Esophagus squamous epithelium (tissue), 5 donors: ENCODE data around the gene GALNS. TPM values are rescaled to one million over a fixed set of nuclear protein-coding genes. Genes with fewer than 3 reads are reported as not detected.

Experiments used
- DNase-seq: peaks from one replicate; lab custom pipeline; 2025; lab: John Stamatoyannopoulos, UW
- H3K27ac ChIP-seq, 4 donors: fragments of 200-600 bp; sonication (generic); one replicate each; pipeline ENCODE4 v1.5.1; 2016 to 2019; ENCODE audit warnings: mild to moderate bottlenecking in 1 of 4
- H3K27me3 ChIP-seq, 4 donors: fragments of 200-600 bp; sonication (generic); 1 replicate in 3 of 4; 2 replicates in 1 of 4; pipeline versions ENCODE4 v1.5.1 to v1.6.0; 2017 to 2021; ENCODE audit warnings: antibody characterized with exemption in 1 of 4
- H3K36me3 ChIP-seq, 3 donors: fragments of 200-600 bp; sonication (generic); one replicate each; pipeline ENCODE4 v1.5.1; 2016 to 2019
- H3K4me1 ChIP-seq, 3 donors: fragments of 200-600 bp; sonication (generic); one replicate each; pipeline ENCODE4 v1.5.1; 2017 to 2019
- H3K4me3 ChIP-seq, 4 donors: fragments of 200-600 bp; sonication (generic); 1 replicate in 3 of 4; 2 replicates in 1 of 4; pipeline ENCODE4 v1.5.1; 2016 to 2019; ENCODE audit warnings: mild to moderate bottlenecking in 2 of 4, moderate library complexity in 1 of 4
- H3K9me3 ChIP-seq, 3 donors: fragments of 200-600 bp; sonication (generic); one replicate each; pipeline ENCODE4 v1.5.1; 2016 to 2019
- POLR2A ChIP-seq, 4 donors: fragments of 450-650 bp; IDR thresholded peaks; one replicate each; pipeline ENCODE4 v1.6.1; 2017; ENCODE audit warnings: antibody characterized with exemption in 4 of 4, mild to moderate bottlenecking in 4 of 4, moderate library complexity in 3 of 4
- WGBS, 2 donors: methylation state at CpG; one replicate each; pipeline ENCODE4 v1.1.5; 2018; 5-methylcytosine and 5-hydroxymethylcytosine counted together
- intact Hi-C: fragments of 100-400 bp; cut with DNase I; formaldehyde crosslinking; loops from one replicate; pipeline ENCODE4 v1.15.0; 2022
- total RNA-seq, 4 donors: library from RNA; depleted of rRNA; stranded (reverse); fragments of >200 nt; gene quantifications; one replicate each; pipeline ENCODE4 v1.1.0, GENCODE V29; 2016
- TF ChIP-seq, protein P1 (sequence below), 6 experiments: fragments of 450-650 bp in 4 of 6; fragments of 200-600 bp in 2 of 6; sonication (generic) in 2 of 6; IDR thresholded peaks; one replicate each; pipeline ENCODE4 v1.5.1; 2016 to 2019; ENCODE audit warnings: antibody characterized with exemption in 6 of 6, mild to moderate bottlenecking in 4 of 6, moderate library complexity in 4 of 6
- donor health status: DM: yes; HTN: yes; CAD: no.

The GALNS gene
- total RNA-seq, 4 donors from 2014 or later: 9.5 to 24.2 (median 20.5) TPM

DNA sequence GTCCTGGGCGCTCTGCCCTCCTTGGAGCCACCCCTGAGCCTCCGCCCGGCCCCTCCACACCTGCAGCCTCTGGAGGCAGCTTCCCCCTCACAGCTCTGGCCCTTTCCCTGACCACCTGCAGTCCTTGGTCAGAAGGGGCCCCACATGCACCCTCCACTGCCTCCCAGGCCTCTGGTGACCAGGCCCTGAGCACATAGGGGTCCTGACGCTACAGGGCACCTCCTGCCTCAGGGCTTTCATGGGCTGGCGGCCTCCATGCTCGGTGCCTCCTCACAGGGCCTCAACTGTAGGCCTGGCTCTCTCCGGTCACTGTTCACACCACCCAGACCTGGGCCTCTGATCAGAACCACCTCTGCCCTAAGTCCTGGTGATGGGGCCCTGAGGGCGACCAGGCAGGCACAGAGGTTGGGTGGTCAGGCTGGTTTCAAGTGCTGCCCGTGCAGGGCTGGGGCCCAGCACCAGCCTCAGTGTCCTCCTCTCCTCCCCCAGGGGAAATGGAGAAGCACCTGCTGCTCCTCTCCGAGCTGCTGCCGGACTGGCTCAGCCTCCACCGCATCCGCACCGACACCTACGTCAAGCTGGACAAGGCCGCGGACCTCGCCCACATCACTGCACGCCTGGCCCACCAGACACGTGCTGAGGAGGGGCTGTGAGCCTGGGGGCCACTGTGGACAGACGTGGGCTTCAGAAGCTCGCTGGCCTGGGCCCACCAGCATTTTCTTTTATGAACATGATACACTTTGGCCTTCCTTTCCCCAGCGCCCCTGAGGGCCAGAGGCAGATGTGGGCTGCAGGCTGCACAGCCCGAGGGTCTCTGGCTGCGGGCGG lies 48.9 kb downstream of the GALNS start:
- peaks cover 40 to 83% (median 45%) of the 10 kb centered on the region in 3 donors for H3K4me1 ChIP-seq
- H3K9me3 ChIP-seq: no peaks in the 10 kb centered on the region
- no peak overlapping the region for H3K27ac ChIP-seq
- peaks cover 7 to 27% (median 14%) of the 10 kb centered on the region in 3 donors for H3K36me3 ChIP-seq
- intact Hi-C loops: no loop called here
- no peaks in the 10 kb centered on the region for H3K27me3 ChIP-seq
- TF ChIP-seq, protein P1, sequence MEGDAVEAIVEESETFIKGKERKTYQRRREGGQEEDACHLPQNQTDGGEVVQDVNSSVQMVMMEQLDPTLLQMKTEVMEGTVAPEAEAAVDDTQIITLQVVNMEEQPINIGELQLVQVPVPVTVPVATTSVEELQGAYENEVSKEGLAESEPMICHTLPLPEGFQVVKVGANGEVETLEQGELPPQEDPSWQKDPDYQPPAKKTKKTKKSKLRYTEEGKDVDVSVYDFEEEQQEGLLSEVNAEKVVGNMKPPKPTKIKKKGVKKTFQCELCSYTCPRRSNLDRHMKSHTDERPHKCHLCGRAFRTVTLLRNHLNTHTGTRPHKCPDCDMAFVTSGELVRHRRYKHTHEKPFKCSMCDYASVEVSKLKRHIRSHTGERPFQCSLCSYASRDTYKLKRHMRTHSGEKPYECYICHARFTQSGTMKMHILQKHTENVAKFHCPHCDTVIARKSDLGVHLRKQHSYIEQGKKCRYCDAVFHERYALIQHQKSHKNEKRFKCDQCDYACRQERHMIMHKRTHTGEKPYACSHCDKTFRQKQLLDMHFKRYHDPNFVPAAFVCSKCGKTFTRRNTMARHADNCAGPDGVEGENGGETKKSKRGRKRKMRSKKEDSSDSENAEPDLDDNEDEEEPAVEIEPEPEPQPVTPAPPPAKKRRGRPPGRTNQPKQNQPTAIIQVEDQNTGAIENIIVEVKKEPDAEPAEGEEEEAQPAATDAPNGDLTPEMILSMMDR (IDR thresholded peaks at IDR 0.05): no peak
- no peak for TF ChIP-seq POLR2A (IDR thresholded peaks at IDR 0.05)
- WGBS, 2 donors: 81 to 83% methylated on average over 5 to 16 of the region's 26 CpGs
- H3K4me3 ChIP-seq: no peak overlapping the region
- no peak for DNase-seq

DNA sequence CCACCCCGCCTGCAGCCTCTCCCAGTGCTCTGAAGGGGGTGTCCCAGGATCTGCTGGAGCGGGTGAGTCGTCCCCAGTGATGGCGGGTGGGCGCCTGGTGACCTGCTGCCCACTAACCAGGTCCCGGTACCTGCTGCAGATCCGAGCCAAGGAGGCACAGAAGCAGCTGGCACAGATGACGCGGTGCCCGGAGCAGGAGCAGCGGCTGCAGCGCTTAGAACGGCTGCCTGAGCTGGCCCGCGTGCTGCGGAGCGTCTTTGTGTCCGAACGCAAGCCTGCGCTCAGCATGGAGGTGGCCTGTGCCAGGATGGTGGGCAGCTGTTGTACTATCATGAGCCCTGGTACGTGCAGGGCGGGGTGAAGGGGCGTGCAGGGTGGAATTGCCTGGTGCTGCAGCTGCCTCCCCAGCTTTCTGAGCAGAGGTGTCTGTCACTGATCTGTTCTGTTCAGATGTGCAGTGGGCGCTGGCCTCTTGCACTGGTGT lies 49.6 kb downstream of the GALNS start:
- intact Hi-C loops: no loop called here
- Histone ChIP-seq H3K4me3 (no peak overlapping the region), H3K27me3 (no peaks in the 10 kb centered on the region), H3K36me3 (peaks cover 7 to 27% (median 14%) of the 10 kb centered on the region in 3 donors), H3K4me1 (peaks cover 37 to 83% (median 38%) of the 10 kb centered on the region in 3 donors), H3K27ac (no peak overlapping the region), H3K9me3 (no peaks in the 10 kb centered on the region)
- 87 to 100% methylated on average over 1 to 10 of the region's 24 CpGs for WGBS, 2 donors
- TF ChIP-seq, protein P1 (IDR thresholded peaks at IDR 0.05): no peak
- TF ChIP-seq POLR2A (IDR thresholded peaks at IDR 0.05): no peak
- no peak for DNase-seq

DNA sequence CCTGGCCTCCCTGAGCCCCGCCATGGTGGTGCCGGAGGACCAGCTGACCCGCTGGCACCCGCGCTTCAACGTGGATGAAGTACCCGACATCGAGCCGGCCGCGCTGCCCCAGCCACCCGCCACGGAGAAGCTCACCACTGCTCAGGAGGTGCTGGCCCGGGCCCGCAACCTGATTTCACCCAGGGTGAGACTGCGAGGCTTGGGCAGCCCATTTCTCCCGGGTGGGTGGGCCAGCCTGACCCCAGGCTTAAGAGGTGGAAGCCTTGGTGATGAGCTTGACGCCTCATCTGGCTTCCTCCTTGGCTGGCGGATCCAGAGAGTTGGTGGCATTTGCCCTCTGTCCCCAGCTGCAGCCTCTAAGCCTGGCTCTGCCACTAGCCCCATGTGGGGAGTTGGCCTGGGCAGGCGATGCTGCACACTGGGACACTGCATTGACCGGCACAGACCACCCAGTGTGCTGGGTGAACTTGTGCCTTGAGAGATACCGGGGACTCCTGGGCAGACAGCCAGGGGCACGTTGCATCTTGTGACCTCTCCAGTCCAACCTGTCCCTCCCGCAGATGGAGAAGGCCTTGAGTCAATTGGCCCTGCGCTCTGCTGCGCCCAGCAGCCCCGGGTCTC lies 50.1 kb downstream of the GALNS start:
- TF ChIP-seq, protein P1 (IDR thresholded peaks at IDR 0.05): no peak
- no peak for TF ChIP-seq POLR2A (IDR thresholded peaks at IDR 0.05)
- no peak for DNase-seq
- H3K36me3 ChIP-seq: peaks cover 7 to 27% (median 14%) of the 10 kb centered on the region in 3 donors

DNA sequence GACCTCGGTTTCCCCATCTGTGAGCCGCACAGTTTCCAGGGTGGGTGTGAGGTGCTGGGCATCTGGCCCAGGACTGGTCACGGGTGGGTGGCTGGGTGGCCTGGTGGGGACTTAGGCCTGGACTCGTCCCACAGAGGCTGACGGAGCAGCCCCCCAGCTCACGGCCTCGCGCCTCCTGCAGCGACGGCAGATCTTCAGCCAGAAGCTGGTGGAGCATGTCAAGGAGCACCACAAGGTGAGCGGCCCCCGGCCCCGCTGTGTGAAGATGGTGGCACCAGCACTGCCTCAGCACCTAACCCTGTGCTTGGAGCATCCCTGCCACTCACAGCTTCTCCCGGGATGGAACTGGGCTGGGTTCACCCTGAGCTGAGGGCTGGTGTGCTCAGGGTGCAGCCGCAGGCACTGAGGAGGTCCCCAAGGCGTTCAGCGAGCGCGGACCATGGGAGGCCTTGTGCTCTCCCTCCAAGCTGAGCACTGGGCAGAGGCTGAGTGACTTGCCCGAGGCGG lies 50.8 kb downstream of the GALNS start:
- H3K27me3 ChIP-seq: no peaks in the 10 kb centered on the region
- no peak for DNase-seq
- intact Hi-C loops: no loop called here
- H3K36me3 ChIP-seq: peaks cover 7 to 27% (median 14%) of the 10 kb centered on the region in 3 donors
- H3K9me3 ChIP-seq: no peaks in the 10 kb centered on the region
- TF ChIP-seq, protein P1 (IDR thresholded peaks at IDR 0.05): no peak
- no peak for TF ChIP-seq POLR2A (IDR thresholded peaks at IDR 0.05)
- H3K27ac ChIP-seq: no peak overlapping the region
- no peak overlapping the region for H3K4me3 ChIP-seq
- WGBS, 2 donors: 91% methylated on average over 9 of the region's 21 CpGs; no CpG with 5 or more reads in 1 of the 2 donors
- H3K4me1 ChIP-seq: peaks cover 30 to 77% (median 35%) of the 10 kb centered on the region in 3 donors

More for the DNA sequence above, 50.1 kb downstream of the GALNS start:
- H3K27me3 ChIP-seq: no peaks in the 10 kb centered on the region
- no peak overlapping the region for H3K4me3 ChIP-seq
- H3K27ac ChIP-seq: no peak overlapping the region
- WGBS, 2 donors: 96% methylated on average over 5 of the region's 27 CpGs; no CpG with 5 or more reads in 1 of the 2 donors
- intact Hi-C loops: no loop called here
- no peaks in the 10 kb centered on the region for H3K9me3 ChIP-seq
- H3K4me1 ChIP-seq: peaks cover 35 to 84% (median 37%) of the 10 kb centered on the region in 3 donors
